ENCODE measurements around the gene RHOU.
A peak's percentile ranks its signal among the peaks of the same experiment; 100 is the strongest.

Gene RHOU

GRCh38 chr1:228786361-228787129 lies 51.3 kb downstream of the RHOU start:
- no peak for DNase-seq

GRCh38 chr1:228791791-228792190 lies 56.5 kb downstream of the RHOU start:
- DNase-seq: no peak

GRCh38 chr1:228792601-228793000 lies 57.3 kb downstream of the RHOU start:
- no peak for DNase-seq

GRCh38 chr1:228793032-228793431 lies 57.8 kb downstream of the RHOU start:
- peak; percentile 30 to 41 for DNase-seq

GRCh38 chr1:228794173-228794572 lies 58.9 kb downstream of the RHOU start:
- no peak for DNase-seq

DNA sequence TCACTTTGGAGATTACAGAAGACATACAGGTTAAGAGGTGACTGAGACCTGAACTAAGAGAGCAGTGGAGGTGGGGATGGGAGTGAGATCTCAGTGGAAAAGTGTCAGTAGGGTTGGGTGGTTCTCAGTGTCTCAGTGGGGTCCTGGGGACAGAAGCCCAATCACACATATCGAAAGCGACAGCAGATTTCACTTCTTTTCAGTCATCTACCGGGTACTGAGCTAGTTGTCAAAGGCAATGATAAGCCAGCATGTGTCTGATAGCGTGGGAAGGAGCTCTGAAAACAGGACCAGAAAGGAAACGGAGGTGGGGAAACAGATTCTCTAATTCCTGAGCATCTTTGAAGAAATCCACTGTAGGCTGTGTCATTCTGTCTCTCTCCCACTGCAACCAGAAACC lies 59.5 kb downstream of the RHOU start:
- DNase-seq: no peak

DNA sequence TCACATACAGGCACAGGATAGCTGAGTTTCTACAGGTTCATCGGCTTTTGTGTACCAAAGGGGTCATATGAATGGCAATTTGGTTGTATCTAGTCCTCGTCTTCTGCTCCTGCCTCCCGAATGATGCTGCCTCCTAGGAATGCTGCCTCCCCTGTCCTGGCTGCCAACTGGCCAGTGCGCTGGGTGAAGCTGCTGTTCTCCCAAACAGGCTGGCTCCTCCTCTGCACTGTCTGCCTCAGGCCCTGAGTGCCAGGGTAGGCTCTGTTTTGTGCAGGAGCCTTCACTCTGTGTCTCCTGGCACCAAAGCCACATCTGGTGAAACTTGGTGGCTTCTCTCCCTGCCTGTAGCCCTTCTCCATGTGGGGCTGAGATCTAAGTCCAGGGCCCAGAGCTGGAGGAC lies 60.3 kb downstream of the RHOU start:
- DNase-seq: no peak

All from Kasumi-1 (cell line).